HG02938 (cell line): Measurements from ENCODE around the gene XYLT1.

Source experiments
- ATAC-seq: cut with Tn5 transposase; IDR thresholded peaks from one replicate; pipeline ENCODE4 v1.9.1; 2021; ENCODE audit warnings: mild to moderate bottlenecking, moderate library complexity; ENCODE audit not compliant: unreplicated experiment

XYLT1 gene

GRCh38 chr16:17295948-17296347 lies 174.8 kb downstream of the XYLT1 start:
- ATAC-seq: no peak

GRCh38 chr16:17294856-17295255 lies 175.9 kb downstream of the XYLT1 start:
- ATAC-seq: no peak

GRCh38 chr16:17293813-17294558 lies 176.8 kb downstream of the XYLT1 start:
- ATAC-seq: no peak

- ATAC-seq: no peak
Measured at GRCh38 chr16:17291289-17291688, 179.5 kb downstream of the XYLT1 start.

GRCh38 chr16:17289674-17290635 lies 180.8 kb downstream of the XYLT1 start:
- ATAC-seq: no peak

- ATAC-seq: no peak
Measured at GRCh38 chr16:17289050-17289449, 181.7 kb downstream of the XYLT1 start.

- no peak for ATAC-seq
Measured at GRCh38 chr16:17287166-17287800, 183.5 kb downstream of the XYLT1 start.

- ATAC-seq: no peak
Measured at GRCh38 chr16:17286443-17286842, 184.3 kb downstream of the XYLT1 start.

GRCh38 chr16:17283016-17283415 lies 187.7 kb downstream of the XYLT1 start:
- ATAC-seq: no peak

- ATAC-seq: no peak
Measured at GRCh38 chr16:17282247-17282646, 188.5 kb downstream of the XYLT1 start.

- ATAC-seq: no peak
Measured at GRCh38 chr16:17281052-17281451, 189.7 kb downstream of the XYLT1 start.

GRCh38 chr16:17278988-17279387 lies 191.8 kb downstream of the XYLT1 start:
- no peak for ATAC-seq

GRCh38 chr16:17277981-17278381 lies 192.8 kb downstream of the XYLT1 start:
- no peak for ATAC-seq

- ATAC-seq: no peak
Measured at GRCh38 chr16:17276610-17277009, 194.2 kb downstream of the XYLT1 start.

GRCh38 chr16:17276010-17276530 lies 194.7 kb downstream of the XYLT1 start:
- ATAC-seq: no peak

- no peak for ATAC-seq
Measured at GRCh38 chr16:17275076-17276009, 195.4 kb downstream of the XYLT1 start.

- no peak for ATAC-seq
Measured at GRCh38 chr16:17273142-17273561, 197.6 kb downstream of the XYLT1 start.

- no peak for ATAC-seq
Measured at GRCh38 chr16:17272716-17273115, 198.0 kb downstream of the XYLT1 start.

GRCh38 chr16:17271687-17272086 lies 199.1 kb downstream of the XYLT1 start:
- no peak for ATAC-seq

- no peak for ATAC-seq
Measured at GRCh38 chr16:17270683-17271109, 200.1 kb downstream of the XYLT1 start.
